LNCaP clone FGC (cell line): ENCODE data around the gene ELP2.

Source experiments
- DNase-seq: peaks from one replicate; pipeline ENCODE4 v3.0.0-alpha.2; 2011; ENCODE audit warnings: low read depth
- H3K4me3 ChIP-seq: 2 replicates; pipeline ENCODE4 v1.5.1; 2011; ENCODE audit warnings: mild to moderate bottlenecking, low read depth, low read length, control low read depth
- CTCF ChIP-seq: IDR thresholded peaks from 2 replicates; pipeline ENCODE4 v1.5.1; 2012; ENCODE audit warnings: mild to moderate bottlenecking; ENCODE audit not compliant: control insufficient read depth, insufficient read depth; ENCODE audit errors: extremely low read depth

Gene ELP2

GRCh38 chr18:36181898-36182506 lies 52.3 kb downstream of the ELP2 start:
- TF ChIP-seq CTCF = no peak
- no peak for DNase-seq
- H3K4me3 ChIP-seq = no peak overlapping the region

- DNase-seq = no peak
- TF ChIP-seq CTCF = no peak
- H3K4me3 ChIP-seq = no peak overlapping the region
Measured at GRCh38 chr18:36183033-36183432, 53.3 kb downstream of the ELP2 start.

- no peak overlapping the region for H3K4me3 ChIP-seq
- TF ChIP-seq CTCF = no peak
- no peak for DNase-seq
Measured at GRCh38 chr18:36183987-36184386, 54.3 kb downstream of the ELP2 start.

GRCh38 chr18:36185157-36185556 lies 55.5 kb downstream of the ELP2 start:
- no peak for DNase-seq
- TF ChIP-seq CTCF = no peak
- H3K4me3 ChIP-seq = no peak overlapping the region

- no peak for TF ChIP-seq CTCF
- DNase-seq = no peak
- no peak overlapping the region for H3K4me3 ChIP-seq
Measured at GRCh38 chr18:36185901-36186460, 56.3 kb downstream of the ELP2 start.

GRCh38 chr18:36186461-36187192 lies 56.9 kb downstream of the ELP2 start:
- no peak for DNase-seq
- 0 out of 2 replicates have a peak, but pooled peaks have one; percentile 14 for TF ChIP-seq CTCF
- H3K4me3 ChIP-seq = peak overlapping the region; percentile 74
